Hepatocyte (in vitro differentiated cells): ENCODE data around the gene EOGT.

ENCODE experiments used
- EZH2 ChIP-seq: fragments of 200-600 bp; sonication (generic); IDR thresholded peaks from 2 replicates; pipeline ENCODE4 v1.6.1; 2016; ENCODE audit warnings: antibody characterized with exemption, mild to moderate bottlenecking, borderline replicate concordance
- EZH2phosphoT487 ChIP-seq: fragments of 200-600 bp; sonication (generic); IDR thresholded peaks from one replicate; pipeline ENCODE4 v1.6.1; 2018; ENCODE audit warnings: antibody characterized with exemption, mild to moderate bottlenecking, low read depth, moderate library complexity; ENCODE audit not compliant: unreplicated experiment, severe bottlenecking
- TF ChIP-seq, protein P1 (sequence below): fragments of 200-600 bp; sonication (generic); IDR thresholded peaks from 2 replicates; pipeline ENCODE4 v1.5.1; 2016; ENCODE audit warnings: antibody characterized with exemption, mild to moderate bottlenecking; ENCODE audit not compliant: poor library complexity

DNA sequence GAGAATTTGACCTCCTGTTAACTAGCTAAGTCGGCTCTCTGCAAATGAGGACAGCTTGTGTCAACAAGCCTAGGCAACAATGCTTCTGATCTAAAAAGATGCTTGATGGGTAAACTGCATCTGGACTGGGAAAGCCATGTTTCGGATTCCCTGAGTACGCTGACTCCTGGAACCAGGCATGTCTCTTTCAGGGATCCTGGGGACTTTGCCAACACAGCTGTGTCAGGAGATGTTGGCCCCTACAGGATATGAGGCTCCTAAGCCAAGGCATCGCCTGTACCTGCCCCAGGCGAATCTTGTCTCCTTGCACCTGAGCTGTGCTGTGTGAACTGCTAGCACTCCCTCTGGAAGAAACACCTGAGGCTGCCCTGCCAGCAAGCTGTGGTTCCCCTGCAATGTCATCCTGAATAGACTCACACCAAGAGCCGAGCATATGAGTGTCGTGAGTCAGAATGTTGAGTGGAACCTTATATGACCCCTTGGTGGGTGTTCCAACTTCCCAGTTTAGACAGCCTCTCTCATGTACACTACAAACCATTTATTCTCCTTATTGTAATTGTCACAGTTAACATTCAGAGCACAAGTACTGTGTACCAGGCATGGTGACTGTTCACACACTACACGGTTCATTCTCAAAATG, 17.0 kb downstream of the EOGT start:
- TF ChIP-seq, protein P1, sequence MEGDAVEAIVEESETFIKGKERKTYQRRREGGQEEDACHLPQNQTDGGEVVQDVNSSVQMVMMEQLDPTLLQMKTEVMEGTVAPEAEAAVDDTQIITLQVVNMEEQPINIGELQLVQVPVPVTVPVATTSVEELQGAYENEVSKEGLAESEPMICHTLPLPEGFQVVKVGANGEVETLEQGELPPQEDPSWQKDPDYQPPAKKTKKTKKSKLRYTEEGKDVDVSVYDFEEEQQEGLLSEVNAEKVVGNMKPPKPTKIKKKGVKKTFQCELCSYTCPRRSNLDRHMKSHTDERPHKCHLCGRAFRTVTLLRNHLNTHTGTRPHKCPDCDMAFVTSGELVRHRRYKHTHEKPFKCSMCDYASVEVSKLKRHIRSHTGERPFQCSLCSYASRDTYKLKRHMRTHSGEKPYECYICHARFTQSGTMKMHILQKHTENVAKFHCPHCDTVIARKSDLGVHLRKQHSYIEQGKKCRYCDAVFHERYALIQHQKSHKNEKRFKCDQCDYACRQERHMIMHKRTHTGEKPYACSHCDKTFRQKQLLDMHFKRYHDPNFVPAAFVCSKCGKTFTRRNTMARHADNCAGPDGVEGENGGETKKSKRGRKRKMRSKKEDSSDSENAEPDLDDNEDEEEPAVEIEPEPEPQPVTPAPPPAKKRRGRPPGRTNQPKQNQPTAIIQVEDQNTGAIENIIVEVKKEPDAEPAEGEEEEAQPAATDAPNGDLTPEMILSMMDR = no peak
- no peak for TF ChIP-seq EZH2
- TF ChIP-seq EZH2phosphoT487 = no peak
